GM12872 (cell line): ENCODE results near the gene PTPN6.

Experiments used
- TF ChIP-seq, protein P1 (sequence below): IDR thresholded peaks from 3 replicates; pipeline ENCODE4 v1.5.1; 2011; ENCODE audit warnings: low read depth, mild to moderate bottlenecking, low read length, moderate library complexity; ENCODE audit not compliant: insufficient read depth

Gene PTPN6

DNA sequence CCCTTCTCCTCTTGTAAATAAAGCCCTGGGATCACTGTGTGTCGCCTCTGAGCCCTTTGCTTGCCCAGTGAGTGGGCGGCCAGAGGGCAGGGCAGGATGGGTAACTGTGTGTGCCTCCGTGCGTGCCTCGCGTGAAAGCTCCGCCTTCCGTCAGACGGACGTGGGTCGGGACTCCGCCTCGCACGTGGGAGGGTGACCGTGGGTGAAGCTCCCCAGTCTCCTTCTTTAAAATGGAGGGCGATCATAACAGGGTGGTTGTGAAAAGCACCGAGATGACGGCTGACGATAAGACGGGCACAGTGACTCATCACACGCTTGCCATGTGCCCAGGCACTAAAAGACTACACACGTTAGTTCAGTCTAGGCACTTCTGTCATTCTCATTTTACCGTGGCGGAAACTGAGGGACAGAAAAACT is 10.1 kb downstream of the PTPN6 start:
- TF ChIP-seq, protein P1, sequence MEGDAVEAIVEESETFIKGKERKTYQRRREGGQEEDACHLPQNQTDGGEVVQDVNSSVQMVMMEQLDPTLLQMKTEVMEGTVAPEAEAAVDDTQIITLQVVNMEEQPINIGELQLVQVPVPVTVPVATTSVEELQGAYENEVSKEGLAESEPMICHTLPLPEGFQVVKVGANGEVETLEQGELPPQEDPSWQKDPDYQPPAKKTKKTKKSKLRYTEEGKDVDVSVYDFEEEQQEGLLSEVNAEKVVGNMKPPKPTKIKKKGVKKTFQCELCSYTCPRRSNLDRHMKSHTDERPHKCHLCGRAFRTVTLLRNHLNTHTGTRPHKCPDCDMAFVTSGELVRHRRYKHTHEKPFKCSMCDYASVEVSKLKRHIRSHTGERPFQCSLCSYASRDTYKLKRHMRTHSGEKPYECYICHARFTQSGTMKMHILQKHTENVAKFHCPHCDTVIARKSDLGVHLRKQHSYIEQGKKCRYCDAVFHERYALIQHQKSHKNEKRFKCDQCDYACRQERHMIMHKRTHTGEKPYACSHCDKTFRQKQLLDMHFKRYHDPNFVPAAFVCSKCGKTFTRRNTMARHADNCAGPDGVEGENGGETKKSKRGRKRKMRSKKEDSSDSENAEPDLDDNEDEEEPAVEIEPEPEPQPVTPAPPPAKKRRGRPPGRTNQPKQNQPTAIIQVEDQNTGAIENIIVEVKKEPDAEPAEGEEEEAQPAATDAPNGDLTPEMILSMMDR: no peak

DNA sequence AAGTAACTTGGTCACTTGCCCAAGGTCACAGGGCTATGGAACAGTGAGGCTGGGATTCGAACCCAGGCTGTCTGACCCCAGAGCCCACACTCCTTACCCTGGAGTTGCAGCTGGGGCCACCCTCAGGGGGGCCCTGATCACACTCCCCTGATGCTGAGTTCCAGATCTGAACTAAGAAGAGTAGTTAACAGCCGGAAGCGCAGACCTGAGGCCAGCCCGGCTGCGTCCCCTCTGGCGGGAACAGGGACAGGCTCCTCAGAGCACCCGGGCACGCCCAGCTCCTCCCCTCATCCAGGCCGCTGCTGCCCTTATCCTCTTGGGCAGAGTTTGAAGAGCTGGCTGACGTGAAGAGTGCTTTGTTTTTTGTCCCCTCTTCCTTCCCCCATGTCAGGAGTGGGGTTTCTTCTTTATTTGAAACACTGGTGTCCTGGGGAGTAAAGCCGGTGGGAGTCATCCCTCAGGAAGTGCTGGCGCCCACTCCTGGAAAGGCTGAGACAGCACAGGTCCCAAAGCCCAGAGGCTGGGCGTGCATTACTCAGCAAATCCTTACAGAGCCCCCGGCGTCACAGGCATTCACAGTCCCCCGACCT is 10.6 kb downstream of the PTPN6 start:
- TF ChIP-seq, protein P1: peak; percentile 56; the same call in 2 of the 3 replicates

DNA sequence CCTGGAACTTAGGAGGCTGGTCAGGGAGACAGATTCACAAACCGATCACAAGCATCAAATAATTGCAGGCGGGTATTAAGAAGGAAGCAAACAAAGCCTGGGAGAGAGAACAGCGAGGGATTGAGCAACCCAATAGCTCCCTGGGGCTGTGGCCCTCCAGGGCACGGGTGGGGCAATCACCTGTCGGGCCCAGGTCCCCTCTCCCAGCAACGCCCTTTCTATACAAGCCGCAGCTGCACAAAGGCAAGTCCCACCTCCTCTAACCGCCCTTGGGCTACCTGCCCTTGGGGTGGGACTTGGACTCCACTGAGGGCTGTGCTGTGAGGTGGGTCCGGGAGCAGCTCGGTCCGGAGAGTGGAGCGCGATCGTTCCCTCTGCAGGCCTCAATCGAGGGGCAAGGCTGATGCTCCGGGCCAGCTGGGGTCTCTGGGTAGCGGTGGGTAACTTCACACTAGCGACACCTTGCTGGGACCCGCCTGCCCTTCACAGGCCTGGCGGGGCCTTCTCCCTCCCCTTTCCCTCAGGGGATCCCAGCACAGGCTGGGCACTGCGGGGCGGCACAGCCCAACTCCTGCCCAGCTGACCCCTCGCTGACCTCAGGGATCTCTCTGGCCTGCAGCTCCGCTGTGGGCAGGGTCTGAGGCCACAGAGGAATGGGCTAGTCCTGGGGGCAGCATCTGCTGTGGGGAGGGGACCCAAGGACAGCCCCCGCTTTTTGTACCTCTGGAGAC is 11.3 kb downstream of the PTPN6 start:
- TF ChIP-seq, protein P1: no peak

DNA sequence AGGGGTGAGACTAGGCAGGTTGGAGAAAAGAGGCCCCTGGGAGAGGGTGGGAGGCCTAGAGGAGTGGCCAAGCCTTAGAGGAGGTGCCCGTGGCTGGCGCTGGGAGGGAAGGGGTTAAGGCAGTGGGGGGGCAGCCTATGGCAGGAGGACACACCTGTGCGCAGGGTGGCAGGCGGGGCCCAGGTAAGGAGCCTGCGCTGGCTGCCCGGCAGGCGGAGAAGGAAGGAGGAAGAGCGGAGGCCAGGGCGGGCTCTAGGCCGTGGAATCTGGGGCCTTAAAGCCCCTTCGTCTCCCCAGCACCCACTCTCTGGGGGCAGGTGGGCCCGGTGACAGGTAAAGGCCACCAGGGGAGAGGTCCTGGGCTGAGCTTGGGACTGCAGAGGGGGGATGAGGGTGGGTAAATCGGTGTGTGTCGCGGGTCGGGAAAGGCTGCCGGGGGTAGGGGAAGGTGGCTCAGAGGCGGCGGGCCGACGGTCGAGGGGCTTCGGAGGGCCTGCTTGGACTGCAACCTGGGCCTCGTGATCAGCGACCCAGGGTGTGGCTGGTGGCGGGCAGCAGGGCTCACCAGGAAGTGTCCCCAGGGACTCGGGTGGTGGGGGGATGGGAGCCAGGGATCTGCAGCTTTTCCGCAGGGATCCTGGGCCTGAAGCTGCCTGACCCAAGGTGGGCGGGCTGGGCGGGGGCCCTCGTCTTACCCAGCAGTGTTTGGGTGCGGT is 12.0 kb downstream of the PTPN6 start:
- TF ChIP-seq, protein P1: no peak

DNA sequence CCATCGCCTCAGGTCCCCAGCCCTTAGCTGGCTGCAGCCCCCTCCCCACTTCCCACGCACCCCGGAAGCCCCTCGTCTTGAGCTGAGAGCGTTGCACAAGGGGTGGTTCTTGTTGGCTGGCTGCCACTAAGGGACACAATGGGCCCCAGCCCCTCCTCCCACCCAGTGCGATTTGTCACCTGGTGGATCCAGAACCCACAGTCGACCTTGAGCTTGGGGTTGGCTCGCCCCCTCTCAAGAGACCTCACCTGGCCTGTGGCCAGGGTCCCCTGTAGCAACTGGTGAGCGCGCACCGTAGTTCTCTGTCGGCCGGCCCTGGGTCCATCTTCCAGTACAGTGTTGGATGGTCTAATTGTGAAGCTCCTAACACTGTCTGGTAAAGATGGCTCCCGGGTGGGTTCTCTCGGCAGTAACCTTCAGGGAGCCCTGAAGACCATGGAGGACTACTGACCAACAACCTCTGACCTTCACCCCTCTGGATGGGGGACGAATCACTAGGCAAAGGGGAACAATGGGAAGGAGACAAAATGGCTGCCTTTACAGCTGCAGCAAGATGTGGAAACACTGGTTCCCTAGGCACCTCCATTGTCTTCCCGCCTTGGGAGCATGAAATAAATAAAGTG is 12.7 kb downstream of the PTPN6 start:
- TF ChIP-seq, protein P1: no peak

DNA sequence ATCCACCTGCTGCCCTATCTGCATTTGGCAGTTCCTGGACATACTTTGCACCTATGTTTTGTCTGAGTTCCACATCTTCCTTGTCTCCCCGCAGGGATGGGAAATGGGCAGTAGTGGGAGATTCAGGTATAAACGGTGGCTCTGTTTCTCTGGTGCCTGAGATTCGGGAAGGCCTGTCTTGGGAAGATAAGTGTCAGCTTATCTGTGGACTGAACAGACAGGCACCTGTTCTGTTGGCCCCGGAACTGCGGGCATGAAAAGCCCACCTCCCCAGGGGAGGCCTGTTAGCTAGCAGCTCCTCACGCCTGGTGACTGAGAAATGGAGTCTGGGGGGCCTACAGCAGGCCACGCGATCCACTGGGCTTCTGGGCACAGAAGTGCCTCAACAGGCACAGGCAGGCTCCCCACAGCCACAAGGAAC is 13.5 kb downstream of the PTPN6 start:
- TF ChIP-seq, protein P1: no peak
